ENCODE measurements around the gene WDR43.

The WDR43 gene

DNA sequence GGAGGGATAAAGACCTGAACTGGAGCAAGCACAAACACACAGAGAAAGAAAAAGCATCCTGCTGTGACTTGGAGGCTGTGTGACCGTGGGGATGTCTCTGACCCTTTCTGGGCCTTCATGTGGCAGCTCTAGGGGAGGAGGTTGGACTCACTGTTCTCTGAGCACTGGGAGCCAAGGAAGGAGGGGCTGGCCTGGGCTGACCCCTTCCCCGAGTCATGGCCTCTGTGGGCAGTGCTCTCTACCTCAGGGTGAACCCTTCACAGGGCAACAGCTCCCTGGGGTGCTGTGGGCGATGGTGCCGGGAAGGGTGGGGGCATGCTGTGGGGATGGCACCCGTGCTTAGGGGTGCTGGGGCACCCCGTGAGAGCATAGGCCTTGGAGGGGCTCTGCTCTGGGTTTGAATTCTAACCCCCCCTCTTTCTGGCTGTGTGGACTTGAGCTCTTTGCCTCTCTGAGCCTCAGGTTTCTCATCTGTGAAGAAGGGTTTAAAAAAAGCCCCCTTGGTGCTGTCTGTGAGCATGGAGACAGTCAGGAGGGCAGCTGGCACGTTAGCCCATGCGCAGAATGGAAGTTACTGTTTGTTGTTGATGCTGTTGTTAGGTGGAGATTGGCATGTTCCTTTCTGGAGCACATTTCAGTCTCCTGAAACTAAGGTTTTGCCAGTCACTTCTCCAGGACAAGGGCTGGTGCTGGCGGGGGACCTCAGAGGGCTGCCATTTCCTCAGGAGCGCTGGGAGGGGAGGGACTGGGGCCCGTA lies 87.3 kb downstream of the WDR43 start:
- DNase-seq (ENCODE audit: low read depth), result no peak
- no peak for TF ChIP-seq MAX (IDR thresholded peaks at IDR 0.05; ENCODE audit: low read depth, low read length)
- no peak for TF ChIP-seq POLR2A (IDR thresholded peaks at IDR 0.05; ENCODE audit: extremely low read depth, insufficient read length)
- H3K4me3 ChIP-seq (ENCODE audit: low read depth, low read length), result no peak overlapping the region

DNA sequence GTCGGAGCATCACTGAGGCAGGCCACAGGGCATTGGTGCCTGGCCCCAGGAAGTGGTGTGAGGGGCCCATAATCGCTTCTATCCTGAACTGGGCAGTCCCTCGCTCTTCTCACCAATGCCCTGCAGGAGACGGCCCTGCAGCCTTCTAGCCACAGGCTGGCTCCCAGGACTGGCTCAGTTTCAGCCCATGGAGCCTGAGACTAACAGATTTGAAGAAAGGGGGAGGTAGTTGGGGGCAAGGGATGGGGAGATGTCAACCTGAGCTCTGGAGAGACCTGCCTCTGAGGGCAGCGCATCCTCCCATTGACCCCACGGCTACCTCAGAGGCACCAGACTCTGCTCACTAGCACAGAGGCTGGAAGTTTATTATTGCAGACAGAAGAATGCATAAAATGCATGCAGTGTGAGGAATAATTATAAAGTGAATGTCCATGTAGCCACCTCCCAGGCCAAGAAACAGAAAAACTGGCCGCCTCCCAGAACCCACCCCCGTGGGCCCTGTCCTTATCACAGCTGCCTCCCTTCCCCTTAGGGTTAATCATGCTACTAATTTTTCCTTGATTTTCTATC lies 88.0 kb downstream of the WDR43 start:
- DNase-seq (ENCODE audit: low read depth), result no peak
- H3K4me3 ChIP-seq (ENCODE audit: low read depth, low read length), result no peak overlapping the region

DNA sequence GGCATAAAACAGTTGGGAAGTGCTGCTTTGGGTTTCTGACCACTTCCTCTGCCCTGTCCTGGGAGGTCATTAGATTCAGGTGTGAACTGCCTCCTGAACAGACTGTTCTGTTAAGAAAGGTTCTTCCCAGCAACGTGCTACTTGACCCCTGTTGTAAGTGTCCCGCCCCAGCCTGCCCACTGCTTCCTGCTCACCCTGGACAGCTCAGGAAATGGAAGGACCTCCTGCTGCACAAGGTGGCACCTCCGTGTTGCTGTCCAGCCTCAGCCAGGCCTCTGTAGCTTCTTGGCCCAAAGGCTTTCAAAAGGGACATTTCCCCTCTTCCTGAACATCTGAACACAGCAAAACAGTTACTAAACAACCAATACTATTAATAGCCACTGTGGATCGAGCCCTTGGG lies 92.0 kb downstream of the WDR43 start:
- TF ChIP-seq MAX (IDR thresholded peaks at IDR 0.05; ENCODE audit: low read depth, low read length) (no peak; the same call in 1 of the 2 replicates), POLR2A (IDR thresholded peaks at IDR 0.05; ENCODE audit: extremely low read depth, insufficient read length) (no peak), MYC (IDR thresholded peaks at IDR 0.05; ENCODE audit: low read depth, low read length) (no peak), CTCF (IDR thresholded peaks at IDR 0.05; ENCODE audit: low read depth, low read length) (no peak)
- no peak for DNase-seq (ENCODE audit: low read depth)

More for the DNA sequence above, 88.0 kb downstream of the WDR43 start:
- TF ChIP-seq POLR2A (IDR thresholded peaks at IDR 0.05; ENCODE audit: extremely low read depth, insufficient read length) (no peak), MYC (IDR thresholded peaks at IDR 0.05; ENCODE audit: low read depth, low read length) (no peak), CTCF (IDR thresholded peaks at IDR 0.05; ENCODE audit: low read depth, low read length) (no peak), MAX (IDR thresholded peaks at IDR 0.05; ENCODE audit: low read depth, low read length) (no peak)

GRCh38 chr2:28989973-28990372 lies 95.5 kb downstream of the WDR43 start:
- TF ChIP-seq CTCF (IDR thresholded peaks at IDR 0.05; ENCODE audit: low read depth, low read length) (no peak), MAX (IDR thresholded peaks at IDR 0.05; ENCODE audit: low read depth, low read length) (no peak), POLR2A (IDR thresholded peaks at IDR 0.05; ENCODE audit: extremely low read depth, insufficient read length) (no peak), MYC (IDR thresholded peaks at IDR 0.05; ENCODE audit: low read depth, low read length) (no peak)
- H3K4me3 ChIP-seq (ENCODE audit: low read depth, low read length), result no peak overlapping the region
- no peak for DNase-seq (ENCODE audit: low read depth)

More for the DNA sequence above, 92.0 kb downstream of the WDR43 start:
- H3K4me3 ChIP-seq (ENCODE audit: low read depth, low read length), result no peak overlapping the region

DNA sequence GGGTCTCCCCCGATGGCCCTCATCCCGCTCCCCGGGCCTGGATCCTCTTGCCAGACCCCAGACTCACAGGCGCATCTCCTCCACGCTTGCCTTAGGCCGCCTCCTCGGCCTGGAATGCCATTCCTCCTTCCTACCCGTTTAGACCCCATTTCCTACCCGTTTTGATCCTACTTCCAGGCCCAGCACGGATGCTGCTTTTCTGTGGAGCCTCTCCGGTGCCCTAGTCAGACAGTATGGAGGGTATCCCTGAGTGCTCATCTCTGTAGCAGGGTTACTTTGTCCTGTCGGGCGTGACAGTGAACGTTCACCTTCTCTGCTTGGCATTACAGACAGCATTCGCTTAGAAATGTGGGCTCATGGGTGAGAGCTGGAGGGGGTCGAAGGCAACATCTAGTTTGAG lies 96.0 kb downstream of the WDR43 start:
- no peak for DNase-seq (ENCODE audit: low read depth)
- TF ChIP-seq MAX (IDR thresholded peaks at IDR 0.05; ENCODE audit: low read depth, low read length) (no peak), POLR2A (IDR thresholded peaks at IDR 0.05; ENCODE audit: extremely low read depth, insufficient read length) (no peak), MYC (IDR thresholded peaks at IDR 0.05; ENCODE audit: low read depth, low read length) (no peak), CTCF (IDR thresholded peaks at IDR 0.05; ENCODE audit: low read depth, low read length) (no peak)

GRCh38 chr2:28991021-28991420 lies 96.6 kb downstream of the WDR43 start:
- no peak for DNase-seq (ENCODE audit: low read depth)
- TF ChIP-seq CTCF (IDR thresholded peaks at IDR 0.05; ENCODE audit: low read depth, low read length), result no peak
- no peak for TF ChIP-seq MYC (IDR thresholded peaks at IDR 0.05; ENCODE audit: low read depth, low read length)
- TF ChIP-seq POLR2A (IDR thresholded peaks at IDR 0.05; ENCODE audit: extremely low read depth, insufficient read length), result no peak
- no peak for TF ChIP-seq MAX (IDR thresholded peaks at IDR 0.05; ENCODE audit: low read depth, low read length)
- no peak overlapping the region for H3K4me3 ChIP-seq (ENCODE audit: low read depth, low read length)

More for the DNA sequence above, 96.0 kb downstream of the WDR43 start:
- no peak overlapping the region for H3K4me3 ChIP-seq (ENCODE audit: low read depth, low read length)

Data from NB4 (cell line).